ENCODE measurements around the gene PIKFYVE. TPM values are rescaled to one million over a fixed set of nuclear protein-coding genes. Genes with fewer than 3 reads are reported as not detected.
A peak's percentile ranks its signal among the peaks of the same experiment; 100 is the strongest.

Gene PIKFYVE
- total RNA-seq, 1 donor from 2014 or later = 29.8 TPM

GRCh38 chr2:208224802-208225201 is 41.3 kb upstream of the PIKFYVE start:
- Mint-ChIP-seq H3K36me3 (ENCODE audit: low read depth, unreplicated experiment) (no peaks in the 10 kb centered on the region), H3K27ac (ENCODE audit: unreplicated experiment) (no peak overlapping the region), H3K9me3 (ENCODE audit: unreplicated experiment) (peaks cover 10% of the 10 kb centered on the region), H3K27me3 (ENCODE audit: low read depth, unreplicated experiment) (no peaks in the 10 kb centered on the region), H3K4me3 (ENCODE audit: unreplicated experiment) (no peak overlapping the region), H3K4me1 (ENCODE audit: low read depth, unreplicated experiment) (peaks cover 8% of the 10 kb centered on the region)
- H3K4me2 ChIP-seq (ENCODE audit: low read length) = no peak overlapping the region
- no peaks in the 10 kb centered on the region for H3K79me2 ChIP-seq (ENCODE audit: insufficient read depth, low read length)
- TF ChIP-seq EZH2 (IDR thresholded peaks at IDR 0.05; ENCODE audit: insufficient read depth, low read length) (no peak), CTCF (IDR thresholded peaks at IDR 0.05; ENCODE audit: insufficient read depth, low read depth, low read length) (no peak)
- DNase-seq (ENCODE audit: low read depth) (peak; percentile 20), FAIRE-seq (no peak)
- H3K4me3 ChIP-seq (ENCODE audit: insufficient read depth, low read depth, low read length) = no peak overlapping the region
- H4K20me1 ChIP-seq (ENCODE audit: insufficient read depth, low read length) = no peaks in the 10 kb centered on the region
- no peaks in the 10 kb centered on the region for H3K36me3 ChIP-seq (ENCODE audit: insufficient read depth, low read length)
- H3K9ac ChIP-seq (ENCODE audit: low read length) = no peak overlapping the region
- H3K27ac ChIP-seq (ENCODE audit: low read depth, low read length) = no peak overlapping the region
- no peaks in the 10 kb centered on the region for H3K27me3 ChIP-seq (ENCODE audit: insufficient read depth, low read length)
- no peak overlapping the region for H2AFZ ChIP-seq (ENCODE audit: low read depth, low read length)
- no peaks in the 10 kb centered on the region for H3K4me1 ChIP-seq (ENCODE audit: insufficient read depth, low read length)
- H3K9me3 ChIP-seq (ENCODE audit: insufficient read depth, low read depth, low read length) = no peaks in the 10 kb centered on the region

DNA sequence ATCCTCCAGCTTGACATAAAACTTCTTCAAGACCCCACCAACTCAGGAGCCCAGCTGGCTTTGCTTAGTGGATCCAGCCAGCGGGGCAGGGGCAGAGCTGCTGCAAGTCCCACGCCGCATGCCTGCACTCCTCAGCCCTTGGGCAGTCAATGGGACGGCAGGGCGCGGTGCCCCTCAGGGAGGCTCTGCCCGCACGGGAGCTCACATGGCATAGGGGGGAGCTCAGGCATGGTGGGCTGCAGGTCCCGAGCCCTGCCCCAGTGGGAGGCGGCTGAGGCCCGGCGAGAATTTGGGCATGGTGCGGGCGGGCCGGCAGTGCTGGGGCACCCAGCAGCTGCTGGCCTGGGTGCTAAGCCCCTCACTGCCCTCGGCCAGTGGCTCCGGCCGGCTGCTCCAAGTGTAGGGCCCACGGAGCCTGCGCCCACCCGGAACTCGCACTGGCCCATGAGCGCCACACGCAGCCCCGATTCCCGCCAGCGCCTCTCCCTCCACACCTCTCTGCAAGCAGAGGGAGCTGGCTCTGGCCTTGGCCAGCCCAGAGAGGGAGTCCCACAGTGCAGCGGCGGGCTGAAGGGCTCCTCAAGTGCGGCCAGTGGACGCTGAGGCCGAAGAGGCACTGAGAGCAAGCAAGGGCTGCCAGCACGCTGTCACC is 38.3 kb upstream of the PIKFYVE start:
- Mint-ChIP-seq H3K4me3 (ENCODE audit: unreplicated experiment) (no peak overlapping the region), H3K9me3 (ENCODE audit: unreplicated experiment) (peaks cover 7% of the 10 kb centered on the region), H3K4me1 (ENCODE audit: low read depth, unreplicated experiment) (peaks cover 2% of the 10 kb centered on the region), H3K27me3 (ENCODE audit: low read depth, unreplicated experiment) (no peaks in the 10 kb centered on the region), H3K36me3 (ENCODE audit: low read depth, unreplicated experiment) (no peaks in the 10 kb centered on the region), H3K27ac (ENCODE audit: unreplicated experiment) (no peak overlapping the region)
- no peak overlapping the region for H3K27ac ChIP-seq (ENCODE audit: low read depth, low read length)
- no peak overlapping the region for H3K9ac ChIP-seq (ENCODE audit: low read length)
- H4K20me1 ChIP-seq (ENCODE audit: insufficient read depth, low read length) = no peaks in the 10 kb centered on the region
- H3K9me3 ChIP-seq (ENCODE audit: insufficient read depth, low read depth, low read length) = no peaks in the 10 kb centered on the region
- no peak overlapping the region for H2AFZ ChIP-seq (ENCODE audit: low read depth, low read length)
- H3K36me3 ChIP-seq (ENCODE audit: insufficient read depth, low read length) = no peaks in the 10 kb centered on the region
- TF ChIP-seq EZH2 (IDR thresholded peaks at IDR 0.05; ENCODE audit: insufficient read depth, low read length) (no peak), CTCF (IDR thresholded peaks at IDR 0.05; ENCODE audit: insufficient read depth, low read depth, low read length) (no peak)
- no peaks in the 10 kb centered on the region for H3K79me2 ChIP-seq (ENCODE audit: insufficient read depth, low read length)
- DNase-seq (ENCODE audit: low read depth) (no peak), FAIRE-seq (no peak)
- H3K27me3 ChIP-seq (ENCODE audit: insufficient read depth, low read length) = no peaks in the 10 kb centered on the region
- no peak overlapping the region for H3K4me3 ChIP-seq (ENCODE audit: insufficient read depth, low read depth, low read length)
- H3K4me1 ChIP-seq (ENCODE audit: insufficient read depth, low read length) = no peaks in the 10 kb centered on the region
- no peak overlapping the region for H3K4me2 ChIP-seq (ENCODE audit: low read length)

DNA sequence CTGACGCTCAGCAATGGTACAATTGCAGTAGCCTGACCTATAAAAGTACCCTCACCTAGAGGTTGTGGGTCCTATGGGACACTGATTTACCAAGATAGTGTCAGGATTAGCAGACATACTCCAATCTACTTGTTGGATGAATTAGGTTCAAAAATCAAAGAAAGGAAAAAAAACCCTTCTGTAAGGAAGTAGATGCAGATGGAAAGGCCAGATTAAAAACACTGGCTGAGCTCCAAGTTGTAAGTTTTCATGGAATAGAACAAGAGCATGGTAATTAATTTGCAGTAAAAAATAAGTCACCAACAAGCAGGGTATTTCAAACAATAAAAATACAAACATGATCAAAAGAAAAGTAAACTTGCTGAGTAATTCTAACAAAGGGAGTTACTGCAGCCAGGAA is 37.6 kb upstream of the PIKFYVE start:
- H3K27me3 ChIP-seq (ENCODE audit: insufficient read depth, low read length) = no peaks in the 10 kb centered on the region
- H3K36me3 ChIP-seq (ENCODE audit: insufficient read depth, low read length) = no peaks in the 10 kb centered on the region
- H3K4me1 ChIP-seq (ENCODE audit: insufficient read depth, low read length) = no peaks in the 10 kb centered on the region
- H3K9ac ChIP-seq (ENCODE audit: low read length) = no peak overlapping the region
- no peak overlapping the region for H3K27ac ChIP-seq (ENCODE audit: low read depth, low read length)
- no peaks in the 10 kb centered on the region for H3K9me3 ChIP-seq (ENCODE audit: insufficient read depth, low read depth, low read length)
- H3K9me3 Mint-ChIP-seq (ENCODE audit: unreplicated experiment) = peaks cover 7% of the 10 kb centered on the region
- no peaks in the 10 kb centered on the region for H3K4me1 Mint-ChIP-seq (ENCODE audit: low read depth, unreplicated experiment)
- H3K27ac Mint-ChIP-seq (ENCODE audit: unreplicated experiment) = no peak overlapping the region
- no peak overlapping the region for H2AFZ ChIP-seq (ENCODE audit: low read depth, low read length)
- H3K4me3 Mint-ChIP-seq (ENCODE audit: unreplicated experiment) = no peak overlapping the region
- H4K20me1 ChIP-seq (ENCODE audit: insufficient read depth, low read length) = no peaks in the 10 kb centered on the region
- no peak for DNase-seq (ENCODE audit: low read depth)
- no peak overlapping the region for H3K4me3 ChIP-seq (ENCODE audit: insufficient read depth, low read depth, low read length)
- H3K79me2 ChIP-seq (ENCODE audit: insufficient read depth, low read length) = no peaks in the 10 kb centered on the region
- FAIRE-seq = no peak
- H3K4me2 ChIP-seq (ENCODE audit: low read length) = no peak overlapping the region
- TF ChIP-seq CTCF (IDR thresholded peaks at IDR 0.05; ENCODE audit: insufficient read depth, low read depth, low read length) (no peak), EZH2 (IDR thresholded peaks at IDR 0.05; ENCODE audit: insufficient read depth, low read length) (no peak)
- H3K36me3 Mint-ChIP-seq (ENCODE audit: low read depth, unreplicated experiment) = no peaks in the 10 kb centered on the region
- no peaks in the 10 kb centered on the region for H3K27me3 Mint-ChIP-seq (ENCODE audit: low read depth, unreplicated experiment)

Measured in astrocyte (in vitro differentiated cells and primary cell).